ENCODE results near the gene PHYKPL.

The PHYKPL gene

GRCh38 chr5:178223196-178223773 is 9.3 kb downstream of the PHYKPL start:
- no peak for DNase-seq (ENCODE audit: low spot score)

- DNase-seq (ENCODE audit: low spot score), result no peak
Measured at GRCh38 chr5:178222292-178222691, 10.3 kb downstream of the PHYKPL start.

- DNase-seq (ENCODE audit: low spot score), result no peak
Measured at GRCh38 chr5:178221853-178222252, 10.7 kb downstream of the PHYKPL start.

GRCh38 chr5:178221282-178221681 is 11.3 kb downstream of the PHYKPL start:
- no peak for DNase-seq (ENCODE audit: low spot score)

GRCh38 chr5:178218827-178219226 is 13.8 kb downstream of the PHYKPL start:
- no peak for DNase-seq (ENCODE audit: low spot score)

- no peak for DNase-seq (ENCODE audit: low spot score)
Measured at GRCh38 chr5:178218237-178218776, 14.3 kb downstream of the PHYKPL start.

- no peak for DNase-seq (ENCODE audit: low spot score)
Measured at GRCh38 chr5:178216779-178217178, 15.8 kb downstream of the PHYKPL start.

- DNase-seq (ENCODE audit: low spot score), result no peak
Measured at GRCh38 chr5:178216088-178216534, 16.5 kb downstream of the PHYKPL start.

- DNase-seq (ENCODE audit: low spot score), result no peak
Measured at GRCh38 chr5:178215280-178216002, 17.2 kb downstream of the PHYKPL start.

GRCh38 chr5:178214160-178214803 is 18.3 kb downstream of the PHYKPL start:
- no peak for DNase-seq (ENCODE audit: low spot score)

GRCh38 chr5:178213748-178214151 is 18.9 kb downstream of the PHYKPL start:
- no peak for DNase-seq (ENCODE audit: low spot score)

- no peak for DNase-seq (ENCODE audit: low spot score)
Measured at GRCh38 chr5:178213003-178213461, 19.6 kb downstream of the PHYKPL start.

GRCh38 chr5:178212241-178213002 is 20.2 kb downstream of the PHYKPL start:
- no peak for DNase-seq (ENCODE audit: low spot score)

GRCh38 chr5:178211095-178212048 is 21.2 kb downstream of the PHYKPL start:
- no peak for DNase-seq (ENCODE audit: low spot score)

GRCh38 chr5:178210686-178211085 is 21.9 kb downstream of the PHYKPL start:
- no peak for DNase-seq (ENCODE audit: low spot score)

GRCh38 chr5:178210073-178210535 is 22.5 kb downstream of the PHYKPL start:
- no peak for DNase-seq (ENCODE audit: low spot score)

GRCh38 chr5:178209334-178210072 is 23.1 kb downstream of the PHYKPL start:
- DNase-seq (ENCODE audit: low spot score), result no peak

GRCh38 chr5:178208540-178209227 is 23.9 kb downstream of the PHYKPL start:
- peak; percentile 38 for DNase-seq (ENCODE audit: low spot score)

GRCh38 chr5:178207917-178208280 is 24.7 kb downstream of the PHYKPL start:
- DNase-seq (ENCODE audit: low spot score), result no peak
